Left lobe of liver (tissue), 2 donors: Measurements from ENCODE around the gene SLC19A2. TPM values are rescaled to one million over a fixed set of nuclear protein-coding genes. Genes with fewer than 3 reads are reported as not detected.

Experiments
- ATAC-seq: fragments of 200-7000 bp; cut with Tn5 transposase; one replicate; pipeline ENCODE4 v1.9.1; 2020; ENCODE audit warnings: mild to moderate bottlenecking, moderate library complexity
- DNase-seq: peaks from one replicate; pipeline ENCODE4 v3.0.0-alpha.2; 2020; ENCODE audit warnings: low spot score
- total RNA-seq: library from RNA; stranded (reverse); gene quantifications from one replicate; pipeline ENCODE4 v1.2.1, GENCODE V29; 2021
- donor health status: DM: no; HTN: no; CAD: no; lungs with moderate emphysema.
- donor health status: DM: no; HTN: yes; CAD: no.

The SLC19A2 gene
- total RNA-seq, 1 donor from 2014 or later: 9.1 TPM

DNA sequence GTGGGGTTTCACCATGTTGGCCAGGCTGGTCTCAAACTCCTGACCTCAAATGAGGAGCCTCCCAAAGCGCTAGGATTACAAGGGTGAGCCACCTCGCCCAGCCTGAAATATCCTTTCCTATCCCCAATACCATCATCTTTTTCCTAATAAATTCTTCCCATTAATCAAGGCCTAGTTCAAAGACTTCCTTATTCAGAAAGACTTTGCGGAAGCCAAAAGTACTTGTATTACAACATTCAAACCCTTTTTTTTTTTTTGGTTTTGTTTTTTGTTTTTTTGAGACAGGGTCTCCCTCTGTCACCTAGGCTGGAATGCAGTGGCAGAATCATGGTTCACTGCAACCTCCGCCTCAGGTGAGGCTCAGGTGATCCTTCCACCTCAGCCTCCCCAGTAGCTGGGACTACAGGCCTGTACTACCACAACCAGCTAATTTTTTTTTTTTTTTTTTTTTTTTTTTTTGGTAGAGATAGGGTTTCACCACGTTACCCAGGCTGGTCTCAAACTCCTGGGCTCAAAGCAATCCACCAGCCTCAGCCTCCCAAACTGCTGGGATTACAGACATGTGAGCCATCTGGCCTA is 7.6 kb downstream of the SLC19A2 start:
- no peak for ATAC-seq
- no peak for DNase-seq

GRCh38 chr1:169475806-169476387 is 9.8 kb downstream of the SLC19A2 start:
- ATAC-seq (no peak), DNase-seq (no peak)

DNA sequence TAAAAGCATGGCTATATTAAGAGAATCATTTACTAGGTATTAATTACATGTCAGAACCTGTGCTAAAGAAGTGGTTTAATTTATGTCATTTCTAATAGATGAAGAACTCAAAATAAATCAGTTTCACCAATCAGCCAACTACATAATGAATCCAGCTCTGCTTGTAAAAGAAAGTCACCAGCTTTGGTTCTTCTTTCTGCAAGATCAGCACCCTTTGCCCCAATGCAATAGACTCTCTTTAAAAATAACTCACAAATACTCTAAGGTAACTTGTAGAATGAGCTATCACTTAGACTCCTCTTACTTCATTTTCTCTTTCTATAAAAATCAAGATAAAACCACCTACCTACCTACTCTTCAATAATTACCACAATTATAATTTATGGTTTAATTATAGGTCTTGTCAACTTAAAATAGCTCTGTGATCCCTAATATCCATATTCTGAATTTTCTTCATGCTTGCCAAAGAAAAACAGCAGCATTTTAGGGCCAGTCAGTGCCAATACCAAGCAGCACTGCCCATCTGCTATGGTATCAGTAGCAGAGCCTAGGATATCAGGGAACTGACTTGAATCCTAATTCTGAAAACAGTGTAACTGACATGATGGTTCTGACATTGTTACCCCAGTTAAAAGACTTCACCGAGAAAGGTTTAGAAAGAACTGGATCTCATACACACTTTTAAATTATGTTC is 11.3 kb downstream of the SLC19A2 start:
- ATAC-seq: no peak
- no peak for DNase-seq

DNA sequence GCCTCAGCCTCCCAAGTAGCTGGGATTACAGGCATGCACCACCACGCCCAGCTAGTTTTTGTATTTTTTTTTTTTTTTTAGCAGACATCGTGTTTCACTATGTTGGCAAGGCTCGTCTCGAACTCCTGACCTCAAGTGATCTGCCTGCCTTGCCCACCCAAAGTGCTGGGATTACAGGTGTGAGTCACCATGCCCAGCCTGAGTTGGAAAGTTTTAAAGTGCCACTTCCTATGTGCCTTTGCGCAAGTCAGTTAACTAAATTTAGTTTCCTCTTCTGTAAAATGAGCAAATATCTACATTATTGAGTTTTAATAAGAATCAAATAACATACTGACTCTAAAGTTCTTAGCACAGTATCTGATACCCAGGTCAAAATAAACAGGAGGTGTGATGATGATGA is 12.4 kb downstream of the SLC19A2 start:
- no peak for ATAC-seq
- DNase-seq: no peak

DNA sequence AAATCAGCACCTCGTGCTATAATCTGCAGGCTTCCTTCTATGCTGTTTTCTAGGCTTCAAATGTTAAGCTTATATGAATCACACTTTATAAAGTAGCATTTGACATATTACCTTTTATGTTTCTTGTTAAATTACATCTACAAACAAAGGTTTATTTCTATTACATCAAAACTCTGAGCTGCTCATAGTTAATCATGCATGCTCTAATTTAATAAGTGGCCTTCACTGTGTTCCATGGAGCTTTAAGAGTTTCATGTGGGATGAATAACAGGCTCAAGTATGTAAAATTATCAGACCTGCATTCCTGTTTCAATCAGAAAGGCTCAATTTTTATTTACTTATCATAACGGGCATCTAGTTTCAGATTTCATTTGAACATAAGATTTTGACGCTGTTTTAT is 13.0 kb downstream of the SLC19A2 start:
- ATAC-seq (no peak), DNase-seq (no peak)

DNA sequence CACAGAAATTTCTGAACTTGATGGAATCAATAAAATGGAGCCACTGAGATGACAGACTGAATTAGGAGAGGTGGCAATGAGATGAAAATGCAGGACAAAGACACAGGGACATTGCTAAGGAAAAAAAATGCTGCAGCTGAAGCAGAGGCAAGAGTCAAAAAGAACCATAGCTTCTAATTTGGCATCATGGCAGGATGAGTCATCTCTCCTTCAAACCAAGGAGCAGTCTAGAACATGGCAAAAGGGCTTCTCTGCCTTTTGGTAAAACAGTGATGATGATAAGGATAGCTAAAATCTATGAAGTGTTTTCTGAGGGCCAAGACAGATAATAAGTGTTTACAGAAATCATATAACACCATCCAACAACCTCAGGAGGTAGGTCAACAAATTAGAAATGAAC is 16.8 kb downstream of the SLC19A2 start:
- DNase-seq (no peak), ATAC-seq (no peak)

DNA sequence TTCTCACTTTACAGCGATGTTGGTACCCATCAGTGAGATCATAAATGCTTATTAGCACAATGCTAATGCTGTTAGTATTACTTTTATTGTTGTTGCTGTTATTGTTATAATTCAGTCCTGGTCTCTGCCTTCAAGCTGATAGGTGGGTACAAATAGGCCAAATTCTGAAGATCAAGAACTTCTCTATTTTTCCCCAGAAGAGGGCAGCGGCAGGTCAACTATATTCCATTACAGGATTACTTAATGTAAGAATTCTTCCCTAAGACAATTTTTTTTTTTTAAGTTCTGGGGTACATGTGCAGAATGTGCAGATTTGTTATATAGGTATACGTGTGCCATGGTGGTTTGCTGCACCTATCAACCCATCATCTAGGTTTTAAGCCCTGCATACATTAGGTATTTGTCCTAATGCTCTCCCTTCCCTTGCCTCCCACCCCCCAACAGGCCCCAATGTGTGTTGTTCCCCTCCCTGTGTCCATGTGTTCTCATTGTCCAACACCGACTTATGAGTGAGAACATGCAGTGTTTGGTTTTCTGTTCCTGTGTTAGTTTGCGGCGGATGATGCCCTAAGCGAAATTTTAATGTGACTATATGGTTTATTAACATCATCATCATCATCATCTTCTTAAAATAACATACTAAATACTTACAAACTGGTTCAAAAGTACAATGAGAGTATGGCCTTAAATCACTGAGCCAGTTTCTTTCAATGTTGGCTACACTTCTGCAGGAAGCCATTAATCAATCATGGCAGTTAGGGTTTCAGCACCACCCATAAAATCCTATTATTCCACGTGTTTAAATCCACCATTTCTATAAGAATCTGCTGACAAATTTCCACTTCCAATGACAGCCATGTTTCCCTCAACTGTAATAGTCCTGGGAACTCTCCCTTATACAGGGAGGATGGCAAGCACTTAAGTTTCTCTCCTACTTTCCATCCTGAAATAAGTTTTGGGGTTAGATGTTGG is 19.2 kb downstream of the SLC19A2 start:
- ATAC-seq: peak; percentile 70
- no peak for DNase-seq

DNA sequence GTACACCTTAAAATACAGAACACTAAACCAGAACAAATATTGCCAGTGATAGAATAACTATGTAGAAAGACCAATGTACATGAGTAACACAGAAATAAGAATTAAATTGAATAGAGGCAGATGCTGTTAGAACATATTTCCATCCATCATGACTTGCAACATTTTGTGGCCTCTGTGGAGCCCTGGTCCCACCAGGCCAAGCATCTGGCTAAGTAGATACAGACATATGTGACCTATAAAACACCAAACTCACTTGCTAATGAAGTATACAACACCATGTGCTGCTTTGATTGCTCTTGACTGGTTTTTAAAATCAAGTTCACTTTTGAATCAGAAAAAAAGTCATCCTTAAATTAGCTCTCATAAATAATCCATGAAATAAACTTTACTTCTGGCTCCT is 20.5 kb downstream of the SLC19A2 start:
- DNase-seq (no peak), ATAC-seq (no peak)

DNA sequence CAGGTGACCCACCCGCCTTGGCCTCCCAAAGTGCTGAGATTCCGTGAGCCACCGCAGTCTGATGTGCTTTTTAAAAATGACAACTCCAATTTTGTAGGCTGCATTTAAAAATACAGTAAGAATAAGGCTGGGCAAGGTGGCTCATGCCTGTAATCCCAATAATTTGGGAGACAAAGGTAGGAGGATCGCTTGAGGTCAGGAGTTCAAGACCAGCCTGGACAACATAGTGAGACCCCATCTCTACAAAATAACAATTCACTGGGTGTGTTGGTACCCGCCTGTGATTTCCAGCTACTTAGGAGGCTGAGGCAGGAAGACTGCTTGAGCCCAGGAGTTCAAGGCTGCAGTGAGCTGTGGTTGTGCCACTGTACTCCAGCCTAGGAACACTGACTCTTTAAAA is 23.4 kb downstream of the SLC19A2 start:
- ATAC-seq (no peak), DNase-seq (no peak)

DNA sequence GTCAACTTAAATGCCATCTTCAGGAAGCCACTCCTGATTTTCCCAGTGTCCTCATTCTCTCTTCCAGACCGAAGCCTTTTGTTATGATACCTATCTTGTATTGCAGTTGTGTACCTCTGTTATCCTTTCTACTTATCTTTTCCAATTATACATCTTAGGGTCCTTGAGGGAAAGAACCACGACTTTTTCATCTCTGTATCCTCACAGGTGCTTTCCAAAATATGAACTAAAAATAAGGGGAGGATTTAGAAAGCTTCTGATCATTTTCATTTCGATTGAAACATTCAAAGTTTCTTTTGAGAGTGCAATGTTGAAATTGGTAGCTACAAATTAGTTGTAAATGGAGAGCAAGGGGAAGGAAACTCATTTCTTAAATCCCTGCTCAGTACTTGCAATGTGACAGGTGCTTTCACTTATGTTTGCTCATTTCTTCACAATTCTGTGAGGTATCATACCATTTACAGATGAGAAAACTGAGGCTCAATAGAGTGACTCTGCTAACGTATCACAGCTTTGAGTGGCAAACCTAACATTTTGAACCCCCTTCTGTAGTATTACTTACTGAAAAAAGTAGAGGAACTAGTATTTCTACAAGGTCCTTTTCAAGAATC is 24.2 kb downstream of the SLC19A2 start:
- no peak for DNase-seq
- no peak for ATAC-seq

DNA sequence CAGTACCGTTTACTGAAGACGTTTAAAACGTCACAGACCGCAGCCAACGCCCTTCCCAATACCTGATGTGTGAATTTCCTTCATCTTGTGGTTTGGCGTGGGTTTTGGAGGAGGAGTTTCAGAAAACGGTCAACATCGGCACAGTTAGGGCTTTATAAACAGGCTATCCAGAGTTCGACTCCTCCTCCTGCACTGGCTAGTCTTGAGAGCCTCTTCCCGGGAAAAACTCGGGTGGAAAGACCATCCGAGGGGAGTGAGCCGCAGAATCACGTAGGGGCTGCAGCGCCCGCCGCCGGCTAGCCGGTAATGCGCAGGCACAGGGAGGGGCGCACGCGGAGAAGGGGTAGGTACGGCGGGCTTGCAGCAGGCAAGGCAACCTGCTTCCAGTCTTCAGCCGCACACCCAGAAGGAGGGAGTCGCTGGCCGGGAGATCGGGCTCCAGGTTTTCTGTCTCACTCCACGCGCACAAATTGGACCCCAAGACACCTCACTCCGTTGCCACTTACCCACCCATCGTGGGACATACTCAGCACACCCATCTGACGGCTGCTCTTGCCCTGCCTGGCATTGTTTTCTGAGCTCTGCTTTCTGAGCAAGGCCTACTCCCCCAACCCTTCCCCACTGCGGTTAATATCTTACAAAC is 25.4 kb downstream of the SLC19A2 start:
- DNase-seq (no peak), ATAC-seq (peak; percentile 73)

DNA sequence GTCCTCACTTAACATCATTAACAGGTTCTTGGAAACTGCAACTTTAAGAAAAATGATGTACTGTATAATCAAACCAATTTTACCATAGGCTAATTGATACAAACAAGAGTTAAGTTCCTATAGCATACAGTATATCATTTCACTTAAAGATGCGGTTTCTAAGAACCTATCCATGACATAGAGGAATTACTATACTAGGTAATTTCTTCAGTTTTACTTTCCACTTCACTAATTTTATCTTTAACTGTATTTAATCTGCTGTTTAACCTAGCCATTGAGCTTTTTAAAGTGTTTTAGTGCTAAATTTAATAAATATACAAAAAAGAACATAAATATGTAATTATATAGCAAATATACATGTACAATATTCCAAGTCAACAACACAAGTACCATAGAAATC is 28.3 kb downstream of the SLC19A2 start:
- DNase-seq (no peak), ATAC-seq (no peak)

- ATAC-seq: no peak
- DNase-seq: no peak
Measured at GRCh38 chr1:169456029-169456428, 29.7 kb downstream of the SLC19A2 start.

DNA sequence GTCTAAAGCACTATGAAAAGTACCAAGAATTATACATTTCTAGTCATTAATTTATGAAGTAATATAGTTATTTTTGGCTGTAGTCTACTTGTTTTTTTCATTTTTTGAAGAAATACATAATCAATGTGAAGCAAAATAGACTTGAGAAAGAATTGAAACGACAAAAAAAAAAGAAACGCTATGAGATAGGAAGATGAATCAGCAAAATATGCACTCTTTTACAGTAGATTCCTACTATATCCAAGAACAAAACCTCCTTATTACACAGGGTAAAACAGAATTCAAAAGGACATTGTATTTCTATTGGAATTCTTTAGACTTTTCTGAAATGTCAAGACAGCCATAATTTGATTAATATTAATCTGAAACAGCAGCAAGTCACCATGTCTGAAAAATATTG is 32.8 kb downstream of the SLC19A2 start:
- DNase-seq (no peak), ATAC-seq (no peak)

GRCh38 chr1:169451218-169451824 is 34.4 kb downstream of the SLC19A2 start:
- ATAC-seq (no peak), DNase-seq (no peak)

- no peak for DNase-seq
- ATAC-seq: no peak
Measured at GRCh38 chr1:169443923-169444322, 41.8 kb downstream of the SLC19A2 start.

- ATAC-seq: peak; percentile 31
- DNase-seq: no peak
Measured at GRCh38 chr1:169427081-169427641, 58.6 kb downstream of the SLC19A2 start, which contains the start of gene CCDC181. Gene CCDC181, minus strand, starts transcription at chr1:169427474. Its CDS starts 2,547 bp downstream, at chr1:169424927.

GRCh38 chr1:169426174-169426705 is 59.5 kb downstream of the SLC19A2 start:
- no peak for ATAC-seq
- no peak for DNase-seq

DNA sequence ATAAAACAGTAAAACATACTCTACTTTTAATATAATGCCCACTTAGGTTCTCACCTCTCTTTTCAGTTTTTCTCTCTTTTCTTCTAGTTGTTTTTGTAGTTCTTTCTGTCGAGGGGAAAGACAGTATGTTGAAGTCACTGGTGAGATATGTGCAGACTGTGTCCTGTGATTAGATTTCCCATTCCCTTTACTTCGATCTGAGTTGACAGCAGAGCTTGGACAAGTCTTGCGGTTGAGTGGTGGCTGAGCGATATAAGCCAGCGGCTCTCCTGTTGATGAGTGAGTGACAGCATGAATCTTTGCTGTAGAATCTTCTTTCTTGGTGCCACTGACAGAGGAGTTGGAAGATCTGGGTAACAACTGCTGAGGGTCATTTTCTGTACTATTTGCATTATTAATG is 64.4 kb downstream of the SLC19A2 start:
- DNase-seq: no peak
- ATAC-seq: no peak
